Hypothalamus (tissue), 51 donors: ENCODE data around the gene LNPEP.
"Not testable (repeated sequence)": the region's sequence is repeated elsewhere in the genome, so short reads cannot be mapped to it uniquely, and the experiment has no call there.

ENCODE experiments used
- DNase-seq, 51 donors: peaks; one replicate each; lab custom pipeline; 2025; lab: John Stamatoyannopoulos, UW

LNPEP gene

GRCh38 chr5:96928931-96929708, 6.8 kb upstream of the LNPEP start:
- no peak for DNase-seq

DNA sequence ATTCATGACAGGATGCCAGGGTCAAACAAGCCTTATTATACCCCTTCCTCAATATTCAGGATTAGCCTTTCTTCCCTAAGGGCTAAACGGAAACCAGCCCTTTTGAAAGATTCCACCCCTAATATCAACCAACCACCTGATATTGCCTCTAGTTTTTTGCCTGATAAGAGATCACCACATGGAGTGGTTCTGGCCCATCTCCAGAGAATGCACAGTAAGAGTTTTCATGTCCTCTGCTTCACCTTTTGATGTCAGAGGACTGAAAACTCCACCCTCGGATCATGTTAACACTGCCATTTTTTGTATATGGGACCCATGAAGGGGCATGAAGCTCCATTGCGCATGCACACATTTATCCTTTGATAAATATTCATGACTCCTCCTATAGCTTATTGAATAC, 5.8 kb upstream of the LNPEP start:
- DNase-seq = no peak

DNA sequence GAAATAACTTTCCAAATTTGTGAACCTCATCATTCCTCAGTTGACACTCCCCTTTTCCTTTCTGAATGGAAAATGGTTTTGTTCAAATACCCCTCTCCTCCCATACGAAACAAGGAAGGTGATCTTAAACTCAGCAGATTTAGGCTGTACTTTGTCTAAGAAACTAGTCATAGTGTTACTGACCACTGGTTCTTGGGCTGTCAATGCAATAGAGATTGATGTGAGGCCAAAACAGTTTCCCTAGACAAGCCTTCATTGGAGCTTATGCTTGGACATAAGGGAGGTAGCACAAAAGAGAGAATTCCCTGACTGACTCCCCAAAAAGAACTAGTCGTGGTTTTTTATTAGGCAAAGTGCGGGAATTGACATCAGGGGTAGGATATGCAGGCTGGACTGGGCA, 5.3 kb upstream of the LNPEP start:
- DNase-seq = no peak

DNA sequence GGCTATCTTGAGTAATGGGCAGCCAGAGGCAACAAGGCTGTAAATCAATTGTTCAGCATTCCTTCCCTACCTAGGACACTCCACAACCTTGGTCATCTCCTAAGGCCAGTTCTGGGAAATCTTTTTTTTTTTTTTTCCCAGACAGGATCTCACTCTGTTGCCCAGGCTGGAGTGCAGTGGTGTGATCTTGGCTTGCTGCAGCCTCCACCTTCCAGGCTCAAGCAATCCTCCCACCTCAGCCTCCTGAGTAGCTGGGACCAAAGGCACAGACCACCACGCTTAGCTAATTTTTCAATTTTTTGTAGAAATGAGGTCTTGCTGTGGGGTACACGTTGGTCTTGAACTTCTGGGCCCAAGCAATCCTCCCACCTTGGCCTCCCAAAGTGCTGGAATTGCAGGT, 4.8 kb upstream of the LNPEP start:
- not testable (repeated sequence) for DNase-seq

DNA sequence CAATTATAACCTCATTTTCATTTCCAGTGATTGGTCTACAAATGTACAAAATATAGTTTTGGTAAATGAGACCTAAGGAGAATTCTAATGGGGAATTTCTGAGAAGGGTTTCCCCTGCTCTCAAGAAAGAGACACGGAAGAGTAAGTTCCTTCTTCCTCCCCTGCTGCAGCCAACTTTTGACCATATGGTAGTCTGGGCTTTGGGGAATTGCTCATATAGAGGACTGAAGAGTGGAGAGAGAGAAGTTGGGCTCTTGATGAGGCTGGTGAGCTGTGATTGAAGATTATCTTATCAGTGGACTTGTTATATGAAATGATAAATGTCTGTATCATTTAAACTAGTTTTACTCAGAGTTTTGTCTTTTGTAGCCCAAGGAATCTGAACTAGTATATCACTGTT, 4.3 kb upstream of the LNPEP start:
- DNase-seq = no peak

DNA sequence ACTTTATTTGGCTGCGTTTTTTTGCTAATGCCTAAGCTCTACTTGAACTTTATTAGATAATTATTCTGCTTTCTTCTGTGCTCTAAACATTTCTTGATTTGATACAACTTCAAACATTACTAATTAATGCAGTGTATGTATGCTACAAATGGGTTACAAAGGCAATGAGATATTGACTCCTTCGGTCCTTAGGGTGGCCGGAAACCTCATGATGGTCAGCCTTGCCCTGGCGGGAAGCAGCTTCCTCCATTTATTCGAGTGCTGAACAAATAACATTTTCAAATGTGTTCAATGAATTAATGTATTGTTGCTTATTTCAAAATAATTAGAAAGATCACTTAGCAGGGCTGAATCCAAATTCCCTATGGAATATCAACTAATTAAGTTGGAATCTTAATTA, 3.9 kb upstream of the LNPEP start:
- DNase-seq = no peak

DNA sequence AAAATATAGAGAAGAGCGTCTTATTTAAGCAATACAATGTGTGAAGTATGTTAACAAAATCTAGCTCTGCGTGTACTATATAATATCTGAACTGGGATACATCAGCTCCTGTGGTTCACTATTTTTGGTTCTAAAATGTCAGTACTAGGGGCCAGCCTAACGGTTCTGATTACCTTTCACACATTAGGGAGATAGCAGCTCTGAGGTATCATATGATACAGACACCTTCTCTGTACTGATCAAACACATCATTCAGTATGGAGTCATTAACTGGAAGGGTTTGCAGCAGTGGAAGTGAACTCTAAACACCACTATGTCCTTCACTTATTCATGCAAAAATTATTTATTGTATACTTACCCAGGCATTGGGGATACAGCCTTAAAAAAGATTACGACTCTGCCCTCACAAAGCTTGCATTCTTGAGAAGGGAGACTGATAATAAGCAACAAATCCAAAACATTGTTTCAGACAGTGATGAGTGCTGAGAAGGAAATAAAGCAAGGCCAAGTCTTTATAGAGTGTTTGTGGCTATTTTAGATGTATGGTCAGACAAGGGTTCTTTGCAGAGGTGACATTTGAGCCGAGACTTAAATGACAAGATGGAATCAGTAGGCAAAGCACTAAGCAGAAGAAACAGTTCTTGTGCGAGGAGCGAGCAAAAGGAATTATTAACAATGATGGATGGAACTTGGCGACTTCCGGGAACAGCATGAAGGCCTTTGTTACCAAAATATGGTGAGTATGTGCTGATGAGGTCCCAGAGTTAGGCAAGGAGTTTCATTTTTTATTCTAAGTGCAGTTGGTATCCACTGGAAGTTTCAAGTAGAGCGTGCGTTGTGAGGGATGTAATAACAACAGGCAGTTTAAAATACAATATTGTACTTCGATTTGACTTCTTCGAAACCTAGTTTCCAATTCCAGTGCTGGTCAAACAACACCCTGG, 1.8 kb upstream of the LNPEP start:
- peak in 2 of 51 donors; percentile 49 to 78 for DNase-seq

- DNase-seq = peak; percentile 52 to 98 (median 91)
These were observed 947 bp upstream of the LNPEP start for GRCh38 chr5:96934708-96935558.

DNA sequence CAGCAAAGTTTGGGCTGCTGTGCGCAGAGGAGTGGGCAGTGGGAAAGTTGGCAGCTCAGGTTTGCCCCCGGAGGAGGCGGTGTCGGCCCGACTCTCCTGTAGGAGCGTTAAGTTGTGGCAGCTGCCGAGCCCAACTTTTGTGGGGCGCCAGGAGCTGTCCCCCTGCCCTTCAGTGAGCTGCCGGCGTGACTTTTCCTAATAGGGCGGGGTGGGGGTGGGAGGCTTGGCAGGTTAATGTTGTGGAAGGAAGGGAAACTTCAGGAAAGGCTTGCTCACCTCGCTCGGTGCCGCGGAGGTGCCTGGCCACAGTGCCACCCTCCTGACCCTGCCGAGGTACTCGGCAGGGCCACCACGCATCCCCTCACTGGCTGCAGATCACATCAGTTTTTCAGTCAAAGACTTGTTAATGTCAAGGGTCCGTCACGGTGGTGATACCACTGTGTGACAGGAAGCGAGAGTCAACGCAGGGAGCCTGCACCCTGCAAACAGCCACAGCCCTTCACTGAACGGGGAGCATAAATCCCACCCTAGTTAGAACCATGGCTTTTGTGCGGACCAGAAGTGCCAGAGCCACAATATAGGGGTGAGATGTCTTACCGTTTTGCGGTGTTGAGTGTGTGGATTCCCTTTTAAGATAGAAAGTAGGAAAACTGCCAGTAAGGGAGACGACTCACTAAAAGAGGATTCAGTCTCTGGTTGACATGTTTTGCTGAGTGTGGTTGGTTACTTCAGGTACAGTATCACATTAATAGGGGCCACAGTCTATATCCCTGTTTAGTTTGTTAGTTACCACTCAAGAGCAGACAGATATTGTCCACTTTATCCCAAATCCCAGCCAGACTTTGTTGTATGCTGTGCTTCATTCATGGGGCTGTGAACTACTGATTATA, 796 bp downstream of the LNPEP start:
- DNase-seq = peak in 42 of 51 donors; percentile 4 to 80 (median 46)

DNA sequence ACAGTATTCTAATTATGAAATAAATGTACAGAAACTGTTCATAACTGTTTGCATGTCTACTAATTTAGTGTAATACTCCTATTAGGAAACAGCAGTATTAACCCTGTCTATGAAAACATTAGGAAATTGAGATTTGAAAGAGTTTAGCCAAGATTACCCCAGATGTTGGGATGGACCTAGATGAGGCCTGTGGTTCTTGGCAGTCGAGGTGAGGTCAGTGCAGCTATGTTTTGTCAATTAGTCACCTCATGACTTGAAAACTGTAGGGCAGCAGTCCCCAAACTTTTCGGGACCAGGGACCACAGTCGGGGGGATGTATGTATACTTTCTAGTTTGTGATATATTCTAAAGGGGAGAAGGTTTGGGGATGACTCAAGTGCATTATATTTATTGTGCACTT, 4.7 kb downstream of the LNPEP start:
- no peak for DNase-seq

DNA sequence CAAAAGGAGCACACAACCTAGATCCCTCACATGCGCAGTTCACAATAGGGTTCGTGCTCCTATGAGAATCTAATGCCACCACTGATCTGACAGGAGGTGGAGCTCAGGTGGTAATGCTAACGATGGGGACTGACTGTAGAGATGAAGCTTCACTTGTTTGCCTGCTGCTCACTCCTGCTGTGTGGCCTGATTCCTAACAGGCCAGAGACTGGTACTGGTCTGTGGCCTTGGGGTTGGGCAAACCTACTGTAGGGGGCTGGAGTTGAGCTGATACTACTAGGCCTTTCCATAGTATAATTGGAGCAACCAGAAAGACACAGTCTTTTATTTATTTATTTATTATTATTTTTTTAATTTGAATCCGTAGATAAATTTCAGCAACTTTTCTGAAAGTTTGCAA, 5.3 kb downstream of the LNPEP start:
- DNase-seq = no peak

- DNase-seq = no peak
These were observed 6.2 kb downstream of the LNPEP start for GRCh38 chr5:96942078-96942477.

DNA sequence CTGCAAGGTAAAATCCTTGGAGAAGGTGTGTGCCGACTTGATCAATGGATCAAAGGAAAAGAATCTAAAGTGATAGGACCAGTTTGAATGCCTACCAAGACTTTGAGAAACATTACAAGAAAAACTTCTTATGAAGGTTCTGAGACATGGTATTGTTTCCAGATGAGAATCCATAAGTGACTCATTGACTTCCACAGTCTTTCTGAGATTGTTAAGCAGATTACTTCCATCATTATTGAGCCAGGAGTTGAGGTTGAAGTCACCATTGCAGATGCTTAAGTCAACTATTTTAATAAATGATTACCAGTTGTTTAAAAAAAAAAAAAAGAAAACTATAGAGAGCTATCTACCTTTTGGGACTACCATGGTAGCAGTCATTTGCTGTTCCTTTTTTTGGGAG, 7.0 kb downstream of the LNPEP start:
- no peak for DNase-seq

- DNase-seq = no peak
These were observed 7.9 kb downstream of the LNPEP start for GRCh38 chr5:96943799-96944198.

DNA sequence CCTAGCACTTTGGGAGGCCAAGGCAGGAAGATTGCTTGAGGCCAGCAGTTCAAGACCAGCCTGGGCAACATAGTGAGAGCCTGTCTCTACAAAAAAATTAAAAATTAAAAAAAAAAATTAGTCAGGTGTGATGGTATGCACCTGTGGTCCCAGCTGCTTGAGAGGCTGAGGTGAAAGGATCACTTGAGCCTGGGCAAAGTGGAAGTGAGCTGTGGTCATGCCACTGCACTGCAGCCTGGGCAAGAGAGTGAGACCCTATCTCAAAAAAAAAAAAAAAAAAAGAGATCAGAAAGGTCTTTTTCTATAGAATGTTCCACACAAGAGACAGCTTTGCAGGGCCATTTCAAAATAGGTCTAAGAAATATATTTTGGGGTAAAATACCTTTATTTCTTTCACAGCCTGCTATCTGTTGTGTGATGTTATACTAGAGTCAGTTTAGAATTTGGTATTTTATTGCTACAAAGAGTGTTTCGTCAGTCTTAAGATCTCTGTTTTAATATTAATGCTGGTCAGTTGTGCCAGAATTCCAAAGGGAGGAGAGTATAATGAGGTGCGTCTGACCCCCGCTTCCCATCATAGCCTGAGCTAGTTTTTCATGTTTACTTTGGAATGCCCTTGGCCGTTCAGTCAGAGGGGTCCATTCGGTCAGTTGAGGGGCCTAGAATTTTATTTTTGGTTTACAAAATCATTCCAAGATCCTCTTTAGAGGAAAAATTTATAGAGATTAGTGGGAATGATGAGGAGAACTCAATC, 9.4 kb downstream of the LNPEP start:
- no peak for DNase-seq

DNA sequence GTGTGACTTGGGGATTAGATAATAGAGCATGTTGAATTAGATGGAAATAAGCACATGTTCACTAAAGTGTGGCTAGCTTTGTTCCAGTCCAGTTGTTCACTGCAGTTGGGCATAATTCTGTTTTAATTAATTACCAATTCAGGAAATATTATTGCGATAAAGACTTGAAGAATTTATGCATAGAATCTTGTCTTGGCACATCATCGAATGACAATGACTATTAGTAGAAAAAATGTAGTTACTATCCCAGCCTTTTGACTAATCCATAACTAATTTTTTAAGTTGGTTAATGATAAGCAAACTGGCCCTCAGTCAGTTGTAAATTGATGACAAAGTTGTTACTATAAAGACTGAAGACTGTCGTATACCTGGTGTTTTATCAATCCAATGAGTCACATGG, 10.5 kb downstream of the LNPEP start:
- DNase-seq = no peak

DNA sequence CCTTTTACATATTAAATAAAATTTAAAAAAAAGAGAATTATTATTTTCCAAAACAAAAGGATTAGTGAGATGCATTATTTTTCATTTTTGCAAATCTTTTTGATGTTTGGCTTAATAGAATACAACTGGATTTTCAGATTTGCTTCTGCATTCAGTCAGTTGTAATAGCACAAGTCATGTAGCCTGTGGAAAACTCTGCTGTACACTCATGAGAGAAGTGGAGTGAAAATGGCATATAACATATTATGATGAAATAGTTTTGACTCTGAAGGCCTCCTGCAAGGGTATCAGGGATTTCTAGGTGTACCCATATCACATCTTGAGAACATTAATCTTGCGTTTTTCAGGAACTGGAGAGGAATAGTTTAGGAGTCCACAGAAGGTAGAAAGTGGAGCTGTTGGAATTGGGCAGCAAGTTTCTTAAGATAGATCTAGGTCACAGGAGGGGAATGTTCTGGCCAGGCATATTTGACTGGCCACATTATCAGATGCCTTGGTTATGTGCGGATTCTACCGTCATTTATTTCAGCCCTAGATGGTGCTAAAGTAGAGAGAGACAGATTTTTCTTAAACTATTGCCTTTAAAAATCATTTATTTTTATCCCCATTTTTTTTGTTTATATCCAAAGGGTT, 16.4 kb downstream of the LNPEP start:
- DNase-seq = no peak

- DNase-seq = no peak
These were observed 17.3 kb downstream of the LNPEP start for GRCh38 chr5:96952974-96953730.
